HT-29 (cell line): ENCODE measurements around the gene SLC25A21. TPM values are rescaled to one million over a fixed set of nuclear protein-coding genes. Genes with fewer than 3 reads are reported as not detected.
A peak's percentile ranks its signal among the peaks of the same experiment; 100 is the strongest.

Experiments
- DNase-seq: peaks from one replicate; pipeline ENCODE4 v3.0.0-alpha.2; 2015; ENCODE audit warnings: low spot score
- total RNA-seq: library from RNA; depleted of rRNA; stranded (reverse); fragments of >200 nt; shearing (Covaris generic); gene quantifications from 2 replicates; pipeline ENCODE4 v1.2.3, GENCODE V29; 2014

Gene SLC25A21
- total RNA-seq, 1 experiment from 2014 or later, result not detected

DNA sequence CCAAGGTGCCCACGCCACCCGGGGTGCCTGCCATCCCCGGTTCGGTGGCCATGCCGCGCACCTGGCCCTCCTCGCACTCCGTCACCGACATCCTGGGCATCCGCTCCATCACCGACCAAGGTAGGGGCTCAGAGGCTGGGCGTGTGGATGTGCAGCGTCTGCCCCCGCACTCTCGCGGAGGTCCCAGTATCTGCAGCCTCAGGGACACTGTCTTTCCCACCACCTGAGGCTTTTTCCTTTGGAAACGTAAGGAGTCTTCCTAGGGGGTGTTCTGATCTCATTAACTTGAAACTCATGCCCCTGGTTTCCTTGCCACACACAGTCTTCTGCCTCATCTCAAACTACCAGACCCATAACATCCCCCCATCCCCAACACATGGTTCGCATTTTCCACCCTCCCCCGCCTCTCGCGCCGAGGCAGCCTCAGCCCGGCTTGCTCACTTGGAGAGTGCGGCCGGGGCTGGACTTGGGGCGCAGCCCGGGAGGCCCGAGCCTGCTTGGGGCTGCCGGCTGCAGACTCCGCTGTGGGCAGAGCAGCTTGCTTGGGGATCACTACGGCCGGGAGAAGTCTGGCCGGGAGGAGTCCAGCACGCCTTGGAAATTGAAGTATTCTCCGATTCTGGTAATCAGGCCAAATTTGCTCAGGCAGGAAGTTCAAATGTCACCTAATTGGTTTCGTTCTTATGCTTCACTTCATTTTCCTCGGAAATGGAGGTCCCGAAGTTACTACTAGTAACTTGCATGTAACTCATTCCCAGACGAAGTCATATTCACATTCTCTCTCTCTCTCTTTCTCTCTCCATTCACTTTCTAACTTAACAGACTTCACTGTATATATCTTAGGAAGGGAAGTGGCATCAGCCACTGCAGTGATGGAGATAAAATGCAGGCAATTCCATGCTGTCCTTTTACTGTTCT lies 508.7 kb downstream of the SLC25A21 start:
- no peak for DNase-seq

DNA sequence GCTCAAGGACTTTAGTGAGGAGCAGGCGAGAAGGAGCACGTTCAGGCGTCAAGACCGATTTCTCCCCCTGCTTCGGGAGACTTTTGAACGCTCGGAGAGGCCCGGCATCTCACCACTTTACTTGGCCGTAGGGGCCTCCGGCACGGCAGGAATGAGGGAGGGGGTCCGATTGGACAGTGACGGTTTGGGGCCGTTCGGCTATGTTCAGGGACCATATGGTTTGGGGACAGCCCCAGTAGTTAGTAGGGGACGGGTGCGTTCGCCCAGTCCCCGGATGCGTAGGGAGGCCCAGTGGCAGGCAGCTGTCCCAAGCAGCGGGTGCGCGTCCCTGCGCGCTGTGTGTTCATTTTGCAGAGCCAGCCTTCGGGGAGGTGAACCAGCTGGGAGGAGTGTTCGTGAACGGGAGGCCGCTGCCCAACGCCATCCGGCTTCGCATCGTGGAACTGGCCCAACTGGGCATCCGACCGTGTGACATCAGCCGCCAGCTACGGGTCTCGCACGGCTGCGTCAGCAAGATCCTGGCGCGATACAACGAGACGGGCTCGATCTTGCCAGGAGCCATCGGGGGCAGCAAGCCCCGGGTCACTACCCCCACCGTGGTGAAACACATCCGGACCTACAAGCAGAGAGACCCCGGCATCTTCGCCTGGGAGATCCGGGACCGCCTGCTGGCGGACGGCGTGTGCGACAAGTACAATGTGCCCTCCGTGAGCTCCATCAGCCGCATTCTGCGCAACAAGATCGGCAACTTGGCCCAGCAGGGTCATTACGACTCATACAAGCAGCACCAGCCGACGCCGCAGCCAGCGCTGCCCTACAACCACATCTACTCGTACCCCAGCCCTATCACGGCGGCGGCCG lies 509.6 kb downstream of the SLC25A21 start:
- DNase-seq, result no peak

DNA sequence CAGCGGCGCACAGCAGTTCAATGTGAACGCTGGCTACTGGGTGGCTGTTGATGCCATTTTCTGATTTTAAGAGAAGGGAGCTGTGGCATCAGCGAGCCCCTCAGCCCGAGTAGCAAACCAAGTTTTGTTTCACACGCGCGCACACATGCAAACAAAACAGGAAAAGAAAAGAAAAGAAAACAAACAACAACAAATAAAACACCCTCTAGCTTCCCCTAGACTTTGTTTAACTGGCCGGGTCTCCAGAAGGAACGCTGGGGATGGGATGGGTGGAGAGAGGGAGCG lies 510.2 kb downstream of the SLC25A21 start:
- DNase-seq, result no peak

DNA sequence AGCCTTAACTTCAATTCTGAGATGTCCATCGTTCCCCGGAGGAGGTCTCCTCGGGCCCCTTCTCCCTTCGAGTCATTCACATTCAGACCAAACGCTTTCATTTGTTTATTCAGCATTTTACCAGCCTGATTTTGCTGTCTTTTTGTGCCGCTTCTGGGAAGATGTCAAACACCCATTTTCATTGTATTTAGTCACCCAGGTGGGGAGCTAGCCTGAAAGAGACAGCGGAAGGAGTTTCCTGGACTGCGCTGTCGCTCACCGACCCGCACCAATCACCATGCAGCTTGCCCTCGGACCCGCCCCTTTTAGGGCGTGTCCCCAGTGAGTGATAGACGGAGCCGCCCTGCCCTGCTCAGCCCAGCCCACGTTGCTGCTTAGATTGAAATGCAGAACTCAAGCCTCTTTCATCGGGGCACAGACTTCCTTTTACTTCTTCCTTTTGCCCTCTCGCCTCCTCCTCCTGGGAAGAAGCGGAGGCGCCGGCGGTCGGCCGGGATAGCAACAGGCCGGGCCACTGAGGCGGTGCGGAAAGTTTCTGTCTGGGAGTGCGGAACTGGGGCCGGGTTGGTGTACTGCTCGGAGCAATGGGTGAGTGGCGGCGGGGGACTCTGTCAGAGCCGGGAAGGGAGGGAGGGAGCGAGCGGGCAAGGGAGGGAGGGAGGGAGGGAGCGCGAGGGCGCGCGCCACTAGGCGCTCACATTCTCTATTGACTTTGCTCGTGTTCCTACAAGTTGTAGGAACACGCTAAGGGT lies 510.7 kb downstream of the SLC25A21 start, which contains the start of gene PAX9:
Gene PAX9 (plus strand): TSS at position 355 of the 752 bp plus-strand sequence. CDS start 230 bp downstream, at position 585.
- peak; percentile 91 for DNase-seq

DNA sequence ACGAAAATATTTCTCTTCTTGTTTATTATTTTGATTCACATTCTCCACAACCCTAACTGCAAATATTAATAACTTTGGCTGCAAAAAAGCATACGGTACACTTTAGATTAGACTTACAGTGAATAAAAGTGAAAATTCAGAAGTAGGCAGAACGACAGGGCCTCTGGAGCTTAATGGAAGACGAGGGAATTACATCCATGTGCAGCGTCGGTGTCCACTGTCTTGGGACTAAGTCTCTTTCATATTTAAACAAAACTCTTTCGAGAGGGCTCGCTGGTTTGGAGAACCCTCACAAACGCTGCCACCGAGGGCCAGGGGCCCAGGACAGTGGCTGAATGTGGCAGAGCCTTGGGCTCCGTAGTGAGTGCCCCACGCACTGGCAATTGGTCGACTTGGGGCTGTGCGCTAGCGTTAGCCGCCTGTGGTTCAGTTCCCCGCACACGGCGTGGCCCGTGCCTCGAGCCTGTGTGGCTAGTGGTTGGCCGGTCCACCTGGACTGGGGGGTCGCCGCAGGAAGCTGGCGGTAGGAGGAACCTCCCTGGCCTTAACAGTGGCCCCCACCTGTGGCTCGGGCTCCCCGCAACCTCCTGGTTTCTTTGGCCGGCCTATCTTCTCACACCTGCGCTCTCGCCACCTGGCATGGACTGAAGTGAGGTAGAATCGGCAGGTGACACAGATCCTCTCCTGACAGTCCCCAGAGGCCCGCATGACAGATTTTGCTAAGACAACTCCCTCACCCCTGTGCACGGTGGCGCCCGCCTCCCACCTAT lies 511.5 kb downstream of the SLC25A21 start:
- DNase-seq, result no peak

DNA sequence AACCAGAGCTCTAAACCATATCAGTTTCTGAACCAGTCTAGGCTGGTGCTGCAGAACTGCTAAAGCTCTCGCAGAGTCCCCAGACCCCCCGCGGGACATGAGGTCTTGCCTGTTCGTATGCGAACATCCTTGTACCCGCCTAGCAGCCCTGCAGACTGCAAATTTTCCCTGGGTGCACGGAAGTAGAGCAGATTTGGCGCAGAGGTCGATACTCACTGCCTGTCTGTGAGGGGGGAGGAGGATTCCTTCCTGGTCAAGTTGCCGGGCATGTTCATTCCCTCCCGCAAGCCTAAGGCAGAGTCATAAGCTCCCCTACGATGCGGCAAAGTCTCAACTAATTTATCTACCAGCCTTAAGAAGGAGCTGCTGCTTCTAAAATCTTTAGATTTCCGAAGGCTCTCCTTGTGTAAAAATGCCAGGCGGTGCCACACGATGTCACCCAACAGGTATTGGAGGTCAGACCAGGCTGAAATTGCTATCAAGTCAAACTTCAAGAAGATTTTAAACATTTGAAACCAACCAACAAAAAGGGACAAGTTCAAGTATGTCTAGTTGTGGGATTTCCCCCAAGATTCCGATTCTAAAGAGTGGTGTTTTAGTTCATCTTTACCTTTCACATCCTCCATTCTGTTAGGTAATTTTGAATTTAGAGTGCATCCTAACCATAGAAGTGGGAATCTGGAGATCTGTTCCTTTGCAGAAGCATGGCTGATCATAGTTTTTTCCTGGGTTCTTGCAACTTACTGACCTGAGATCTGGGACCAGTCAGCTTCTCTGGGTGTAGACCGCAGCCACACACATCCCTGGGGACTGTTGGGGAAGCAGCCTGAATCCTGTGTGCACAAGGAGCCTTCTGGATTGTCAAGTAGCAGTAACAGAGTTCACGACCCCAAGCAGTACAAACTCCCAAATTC lies 512.3 kb downstream of the SLC25A21 start:
- DNase-seq, result no peak

DNA sequence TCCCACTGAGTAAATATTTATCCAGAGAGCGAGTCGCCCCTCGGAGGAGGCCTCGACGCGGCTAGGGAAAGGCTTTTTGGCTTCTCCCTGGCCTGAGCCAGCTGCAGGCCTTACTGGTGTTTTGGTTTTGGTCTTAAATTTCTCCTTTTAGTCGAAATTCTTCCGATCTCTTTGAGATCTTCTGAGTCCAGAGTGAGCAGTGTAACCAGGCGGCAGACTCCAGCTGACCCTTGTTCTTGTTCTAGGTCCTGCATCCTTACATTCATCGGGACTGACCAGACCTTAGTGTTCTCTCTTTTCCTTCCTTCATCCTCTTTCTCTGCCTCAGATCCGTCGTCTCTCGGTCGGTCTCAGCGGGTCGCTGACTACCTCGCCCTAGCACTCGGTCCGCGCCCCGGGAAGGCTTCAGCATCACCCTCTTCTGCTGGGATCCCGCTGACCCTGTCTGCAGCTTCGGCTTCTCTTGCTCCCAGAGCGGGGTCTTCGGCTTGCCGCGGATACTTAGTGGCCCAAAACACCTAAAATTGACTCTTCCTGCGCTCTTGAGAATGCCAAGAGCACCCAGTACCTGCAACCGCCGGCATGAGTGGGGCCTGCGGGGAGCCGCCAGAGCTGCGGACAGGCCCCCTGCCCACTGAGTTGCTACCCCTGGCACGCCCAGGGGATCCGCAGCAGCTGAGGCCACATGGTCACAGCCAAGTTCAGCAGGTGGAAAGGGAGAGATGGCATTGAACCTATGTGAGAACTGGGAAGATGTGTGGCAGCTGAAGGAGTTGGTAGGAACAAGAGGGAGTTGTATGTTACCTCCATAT lies 513.2 kb downstream of the SLC25A21 start:
- DNase-seq, result no peak

- no peak for DNase-seq
Measured at GRCh38 chr14:36658123-36659009, 514.0 kb downstream of the SLC25A21 start.

DNA sequence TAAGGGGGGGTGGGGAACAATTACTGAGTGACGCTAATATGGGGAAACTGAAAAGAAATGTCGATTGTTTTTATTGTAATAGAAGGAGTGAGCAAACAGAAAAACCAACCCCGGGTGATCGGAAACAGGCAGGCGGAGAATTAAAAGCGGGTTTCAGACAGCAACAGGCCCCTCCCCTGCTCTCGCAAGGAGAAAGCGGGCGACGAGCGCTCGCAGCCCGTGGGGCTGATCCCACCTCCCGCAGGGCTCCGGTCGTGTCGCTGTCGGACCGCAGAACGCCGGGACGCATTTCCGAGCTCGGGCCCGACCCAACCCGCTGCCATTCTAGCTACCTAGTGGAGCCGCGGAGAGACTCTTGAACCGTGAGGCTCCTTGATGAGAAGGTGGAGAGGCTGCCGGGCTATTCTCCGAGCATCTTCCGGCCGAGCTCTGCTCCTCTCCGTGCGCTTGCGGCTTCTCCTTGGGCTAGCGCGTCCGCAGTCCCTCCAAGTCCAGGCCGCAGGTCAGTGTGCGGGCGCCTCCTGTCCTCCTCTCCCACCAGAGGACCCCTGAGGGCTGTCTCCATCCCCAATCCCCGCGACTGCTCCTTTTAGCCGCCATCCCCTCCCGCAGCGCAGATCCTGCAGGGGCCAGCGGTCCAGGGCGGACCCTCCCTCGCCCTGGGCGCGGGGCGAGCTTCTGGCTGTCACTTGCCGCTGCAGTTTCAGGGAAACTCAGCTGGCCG lies 514.8 kb downstream of the SLC25A21 start:
- DNase-seq, result no peak

DNA sequence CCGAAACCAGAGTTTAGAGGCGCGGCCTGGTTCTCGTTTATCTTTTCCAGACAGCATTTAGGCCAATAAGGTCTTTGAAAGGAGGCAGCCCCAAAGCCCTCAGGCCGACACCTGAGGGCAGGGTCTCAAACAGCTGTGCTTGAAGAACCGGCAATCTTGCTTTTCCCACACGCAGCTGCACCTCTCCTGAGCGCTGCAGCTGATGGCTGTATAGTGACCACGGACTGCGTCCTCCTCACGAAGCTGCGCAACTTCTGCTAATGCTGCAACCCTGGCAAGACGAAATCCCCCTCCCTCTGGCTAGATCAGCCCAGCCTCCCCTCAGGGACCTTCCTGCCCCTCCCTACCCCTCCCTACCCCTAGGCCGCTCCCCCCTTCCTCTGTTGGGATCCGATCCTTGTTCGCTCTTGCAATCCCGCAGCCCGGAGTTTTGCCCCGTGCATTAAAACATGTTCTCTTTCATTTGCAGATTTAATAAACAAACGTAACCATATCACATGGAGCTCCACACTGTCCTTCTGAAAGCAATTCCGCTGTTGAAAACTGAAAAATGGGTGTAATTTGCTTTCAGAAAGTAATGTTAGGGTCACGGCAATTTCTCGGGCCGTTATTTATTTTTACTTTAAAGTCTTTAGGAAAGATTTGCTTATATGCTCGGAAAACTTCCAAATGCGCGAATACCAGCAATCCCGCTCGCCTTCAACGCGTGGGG lies 515.6 kb downstream of the SLC25A21 start:
- DNase-seq, result no peak

DNA sequence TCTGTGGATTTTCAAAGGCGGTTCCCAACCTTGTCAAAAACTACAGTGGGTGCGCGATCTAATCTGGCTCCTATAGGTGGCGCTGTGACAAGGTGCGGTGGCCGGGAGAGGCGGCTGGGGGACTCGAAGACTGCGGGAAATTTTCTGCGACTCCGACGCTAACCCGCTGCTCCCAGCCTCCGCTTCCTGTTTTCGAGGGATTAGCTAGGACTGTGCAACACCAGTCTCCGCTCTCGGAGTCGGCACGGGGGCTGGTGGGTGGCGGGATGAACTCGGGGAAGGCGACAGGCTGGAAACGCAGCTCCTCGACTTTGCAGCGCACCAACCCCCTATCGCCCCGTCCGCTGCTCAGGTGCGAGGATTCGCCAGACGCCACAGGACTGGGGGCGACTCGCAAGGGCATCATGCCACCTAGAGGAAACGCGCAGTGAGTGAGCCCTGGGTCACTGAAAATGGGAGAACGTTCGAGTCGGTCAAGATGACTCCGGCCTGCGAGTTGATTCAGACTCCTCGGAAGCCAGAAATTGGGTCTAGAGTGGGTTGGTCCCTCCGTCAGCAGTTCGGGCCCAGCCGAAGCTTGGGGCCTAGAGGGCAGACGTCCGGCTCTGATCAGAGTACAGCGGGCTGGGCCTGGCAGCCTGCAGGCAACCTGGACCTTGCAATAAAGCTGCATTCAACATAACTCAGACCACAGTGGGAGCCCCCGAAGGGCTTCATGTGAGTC lies 516.3 kb downstream of the SLC25A21 start:
- peak; percentile 40 for DNase-seq

DNA sequence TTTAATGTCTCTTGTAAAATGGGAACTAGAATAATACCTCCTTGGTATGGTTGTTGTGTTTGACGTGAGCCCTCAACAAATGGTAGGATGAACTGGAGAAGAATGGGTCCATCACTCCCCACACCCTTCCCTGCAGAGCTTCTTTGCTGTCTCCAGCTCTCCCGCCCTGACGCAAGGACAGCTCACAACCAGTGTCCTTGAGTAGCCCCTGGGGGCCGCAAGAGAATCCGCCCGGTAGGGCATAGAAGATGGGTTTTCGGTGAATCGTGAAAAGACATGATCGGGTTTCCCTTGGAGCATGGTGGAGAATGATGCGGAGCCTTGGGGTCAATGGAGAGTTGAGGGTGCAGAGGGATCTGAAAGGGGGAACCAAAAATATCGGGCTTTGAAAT lies 516.8 kb downstream of the SLC25A21 start:
- no peak for DNase-seq

GRCh38 chr14:36654794-36655381 lies 517.5 kb downstream of the SLC25A21 start:
- no peak for DNase-seq

- DNase-seq, result no peak
Measured at GRCh38 chr14:36653962-36654793, 518.2 kb downstream of the SLC25A21 start.

GRCh38 chr14:36653413-36653812 lies 519.0 kb downstream of the SLC25A21 start:
- DNase-seq, result no peak
